Posterior vena cava (tissue), 2 donors: ENCODE measurements around the gene KDR. TPM values are rescaled to one million over a fixed set of nuclear protein-coding genes. Genes with fewer than 3 reads are reported as not detected.

Experiments
- DNase-seq: peaks from one replicate; pipeline ENCODE4 v3.0.0-alpha.2; 2020; ENCODE audit warnings: low spot score
- intact Hi-C, 2 donors: fragments of 100-400 bp; cut with DNase I; formaldehyde crosslinking; loops; one replicate each; pipeline versions ENCODE4 v1.14.1 to v1.14.2; 2022 to 2023
- long read RNA-seq, 2 donors: library from polyadenylated mRNA; unstranded; transcript quantifications; one replicate each; pipeline ENCODE4 v2.0.0, GENCODE V29; 2020 to 2021
- total RNA-seq, 2 donors: library from RNA; stranded (reverse); fragmentation: NEBNext Ultra II Directional; extraction: Animal tissue kit (Norgen Biotek cat#: 25700); gene quantifications; one replicate each; pipeline ENCODE4 v1.2.1, GENCODE V29; 2021
- donor health status: DM: yes; HTN: yes; CAD: no.
- donor health status: DM: yes; HTN: yes; CAD: no.

The KDR gene
- total RNA-seq = 10 to 100 TPM; 14.5 to 15.1 TPM
- long read RNA-seq, donor 1, full-length matches to known transcripts = 1 of 4 reads
- long read RNA-seq, donor 1, partial matches to known transcripts = 3 of 4 reads
- long read RNA-seq, donor 1, other reads (novel, unspliced or antisense) = 0 of 4 reads
- long read RNA-seq, donor 2, partial matches to known transcripts = 6 of 6 reads
- long read RNA-seq, donor 2, other reads (novel, unspliced or antisense) = 0 of 6 reads

- peak; percentile 80 for DNase-seq
- intact Hi-C loops = no loop called here
Measured at GRCh38 chr4:55125087-55125721, at the start of gene KDR. KDR (minus strand) TSS chr4:55125595; CDS start chr4:55125293, 302 bp downstream.

DNA sequence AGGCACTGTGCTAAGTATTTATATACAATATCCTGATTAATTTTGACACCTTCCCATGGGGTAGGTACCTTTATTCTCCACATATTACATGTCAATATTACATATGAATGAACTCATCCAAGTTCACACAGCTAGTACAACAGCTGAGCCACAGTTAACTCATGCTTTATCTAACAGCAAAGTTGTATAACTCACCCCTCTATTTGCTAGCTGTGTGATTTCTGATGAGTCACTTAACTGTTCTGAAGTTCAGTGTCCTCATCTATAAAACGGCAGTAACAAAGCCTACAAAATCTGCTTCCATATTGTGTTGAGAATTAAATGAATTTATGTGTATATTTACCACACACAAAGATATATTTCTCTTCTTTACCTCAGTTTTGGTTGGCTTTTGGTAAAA is 48.2 kb upstream of the KDR start:
- intact Hi-C loops = no loop called here
- DNase-seq = no peak

GRCh38 chr4:55172694-55173287 is 47.4 kb upstream of the KDR start:
- intact Hi-C loops = no loop called here
- no peak for DNase-seq

GRCh38 chr4:55170462-55170861 is 45.1 kb upstream of the KDR start:
- intact Hi-C loops = no loop called here
- no peak for DNase-seq

DNA sequence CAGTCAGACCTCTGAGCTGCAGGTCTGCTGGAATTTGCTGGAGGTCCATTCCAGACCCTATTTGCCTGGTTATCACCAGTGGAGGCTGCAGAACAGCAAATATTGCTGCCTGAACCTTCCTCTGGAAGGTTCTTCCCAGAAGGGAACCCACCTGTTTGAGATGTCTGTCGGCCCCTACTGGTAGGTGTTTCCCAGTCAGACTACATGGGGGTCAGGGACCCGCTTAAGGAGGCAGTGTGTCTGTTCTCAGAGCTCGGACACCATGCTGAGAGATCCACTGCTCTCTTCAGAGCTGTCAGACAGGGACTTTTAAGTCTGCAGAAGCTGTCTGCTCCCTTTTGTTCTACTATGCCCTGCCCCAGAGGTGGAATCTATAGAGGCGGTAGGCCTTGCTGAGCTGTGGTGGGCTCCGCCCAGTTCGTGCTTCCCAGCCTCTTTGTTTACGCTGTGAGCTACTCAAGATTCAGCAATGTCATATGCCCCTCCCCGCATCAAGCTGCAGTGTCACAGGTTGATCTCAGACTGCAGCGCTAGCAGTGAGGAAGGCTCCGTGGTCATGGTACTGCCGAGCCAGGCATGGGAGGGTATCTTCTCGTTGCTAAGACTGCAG is 44.1 kb upstream of the KDR start:
- intact Hi-C loops = no loop called here
- no peak for DNase-seq

DNA sequence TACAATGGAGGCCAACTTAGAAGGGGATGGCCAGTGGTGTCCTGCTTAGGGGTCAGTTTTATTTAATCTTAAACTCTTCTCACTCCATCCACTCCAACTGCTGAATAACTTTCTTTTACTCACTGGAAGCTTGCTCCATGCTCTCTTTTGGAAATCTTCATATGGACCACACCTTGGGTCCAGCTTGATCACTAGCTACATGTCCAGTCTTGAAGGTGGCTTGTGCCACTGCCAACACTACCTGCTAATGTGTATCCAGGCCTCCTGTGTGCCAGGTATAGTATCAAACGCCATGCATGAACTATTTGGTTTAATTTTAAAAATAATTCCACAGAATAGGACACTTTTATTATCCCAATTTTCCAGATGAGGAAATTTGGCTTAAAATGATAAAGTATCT is 37.0 kb upstream of the KDR start:
- DNase-seq = no peak

DNA sequence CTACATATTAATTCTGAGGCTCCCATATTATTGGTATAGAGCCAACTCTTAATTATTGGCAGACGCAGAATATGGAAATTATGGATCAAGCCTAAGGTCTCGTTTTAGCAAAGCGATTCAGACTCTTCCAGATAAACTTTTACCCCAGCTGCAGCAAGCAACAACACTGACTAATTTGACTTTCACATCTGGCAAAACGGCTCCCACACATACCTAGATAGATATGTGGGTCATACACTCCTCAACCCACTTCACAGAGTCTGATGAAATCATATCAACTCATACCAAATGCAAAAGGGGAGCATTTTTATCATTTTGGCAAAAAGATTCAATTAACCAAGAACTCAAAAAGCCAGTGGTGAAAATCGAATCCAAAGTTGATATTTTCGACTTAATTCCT is 36.3 kb upstream of the KDR start:
- DNase-seq = no peak
- intact Hi-C loops = no loop called here

More for the DNA sequence above, 37.0 kb upstream of the KDR start:
- intact Hi-C loops = no loop called here

DNA sequence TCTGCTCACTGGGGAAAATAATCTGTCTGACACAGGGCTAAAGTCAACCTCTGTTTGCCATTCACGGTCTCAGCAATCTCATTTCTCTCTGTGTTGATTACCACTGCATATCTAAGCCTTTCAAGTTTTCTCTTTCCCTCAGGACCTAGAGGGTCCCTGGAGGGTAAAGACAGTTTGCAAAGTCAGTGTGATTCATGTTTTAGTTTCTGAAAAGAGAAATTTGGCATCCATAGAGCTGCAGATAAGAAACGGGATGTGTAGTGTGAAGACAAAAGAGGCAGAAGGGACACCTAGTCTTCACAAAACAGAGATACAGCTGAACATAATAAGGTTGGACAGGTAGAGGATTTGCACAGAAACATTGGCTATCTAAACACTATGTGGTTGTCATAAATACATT is 34.5 kb upstream of the KDR start:
- DNase-seq = no peak
- intact Hi-C loops = no loop called here

DNA sequence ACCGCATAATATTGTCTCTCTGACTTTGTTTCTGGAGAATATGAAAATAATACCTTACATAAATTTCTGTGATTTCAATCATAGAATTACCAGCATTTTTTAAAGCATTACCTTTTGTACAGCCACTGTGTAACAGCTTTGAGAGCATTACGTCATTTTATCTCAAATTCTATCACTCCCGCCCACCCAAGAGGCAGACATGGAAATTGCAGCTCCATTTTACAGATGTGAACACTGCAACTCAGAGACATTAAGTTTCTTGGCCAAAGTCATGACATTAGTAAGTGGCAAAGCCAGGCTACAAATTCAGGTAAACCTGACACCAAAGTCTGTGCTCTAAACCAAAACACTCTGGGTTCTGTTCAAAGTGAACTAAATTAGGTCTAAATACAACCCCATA is 33.6 kb upstream of the KDR start:
- DNase-seq = no peak
- intact Hi-C loops = no loop called here

- peak; percentile 78 for DNase-seq
- intact Hi-C loops = no loop called here
Measured at GRCh38 chr4:55157559-55158277, 32.3 kb upstream of the KDR start.

- DNase-seq = no peak
- intact Hi-C loops = no loop called here
Measured at GRCh38 chr4:55154933-55155332, 29.5 kb upstream of the KDR start.

- no peak for DNase-seq
- intact Hi-C loops = no loop called here
Measured at GRCh38 chr4:55154290-55154880, 29.0 kb upstream of the KDR start.

DNA sequence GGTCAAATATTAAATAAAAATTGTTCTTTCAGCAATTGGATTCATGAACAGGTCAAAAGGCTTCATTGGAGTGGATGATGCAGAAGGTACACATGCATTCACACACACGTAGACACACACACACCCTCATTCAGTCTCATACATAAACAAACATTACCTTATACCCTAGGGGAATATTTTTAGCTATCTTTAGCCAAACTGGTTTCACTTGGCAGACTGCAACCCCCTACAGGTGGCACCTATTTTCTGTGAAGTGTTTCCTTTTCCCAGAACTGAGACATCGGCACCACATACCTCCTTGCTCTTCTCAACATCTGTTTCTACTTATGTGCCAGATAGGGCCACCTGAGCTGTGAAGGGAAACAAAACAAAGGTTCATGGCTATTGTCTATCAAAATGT is 18.5 kb upstream of the KDR start:
- DNase-seq = no peak
- intact Hi-C loops = no loop called here

DNA sequence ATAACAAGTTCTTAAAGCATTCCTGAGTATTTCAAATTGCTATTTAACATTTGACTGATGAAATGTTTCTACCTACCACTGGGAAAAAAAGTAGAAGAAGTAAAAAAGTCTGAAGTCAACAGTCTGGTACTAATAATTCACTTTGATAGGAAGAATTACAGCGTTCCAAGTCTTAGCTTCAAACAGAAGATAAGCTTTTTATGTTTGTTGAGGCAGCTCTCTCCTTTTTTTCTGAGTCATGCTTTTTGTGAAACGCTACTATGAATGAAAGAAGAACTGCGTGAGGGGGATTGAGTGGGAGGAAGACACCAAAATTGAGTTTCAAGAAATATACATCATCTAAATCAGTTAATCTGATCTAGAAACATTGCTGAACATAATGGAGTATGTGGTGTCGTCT is 13.0 kb upstream of the KDR start:
- intact Hi-C loops = no loop called here
- no peak for DNase-seq

DNA sequence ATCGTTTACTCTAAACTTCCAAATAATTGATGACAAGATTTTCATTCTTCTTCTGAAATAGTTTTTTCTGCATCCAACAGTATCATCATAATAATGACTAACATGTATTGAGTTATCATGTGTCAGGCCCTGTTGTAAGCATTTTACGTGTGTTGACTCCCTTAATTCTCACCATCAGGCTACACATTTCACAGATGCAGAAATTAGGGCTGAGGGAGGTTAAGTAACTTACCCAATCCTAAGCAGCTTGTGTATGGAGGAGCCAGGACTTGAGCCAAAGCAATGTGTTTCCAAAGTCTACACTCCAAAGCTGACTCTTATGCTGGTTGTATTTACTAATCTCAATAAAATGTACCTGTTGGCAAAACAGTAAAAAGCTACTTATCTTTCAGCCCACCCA is 11.2 kb upstream of the KDR start:
- intact Hi-C loops = no loop called here
- DNase-seq = no peak

- DNase-seq = no peak
- intact Hi-C loops = no loop called here
Measured at GRCh38 chr4:55133951-55134350, 8.6 kb upstream of the KDR start.

DNA sequence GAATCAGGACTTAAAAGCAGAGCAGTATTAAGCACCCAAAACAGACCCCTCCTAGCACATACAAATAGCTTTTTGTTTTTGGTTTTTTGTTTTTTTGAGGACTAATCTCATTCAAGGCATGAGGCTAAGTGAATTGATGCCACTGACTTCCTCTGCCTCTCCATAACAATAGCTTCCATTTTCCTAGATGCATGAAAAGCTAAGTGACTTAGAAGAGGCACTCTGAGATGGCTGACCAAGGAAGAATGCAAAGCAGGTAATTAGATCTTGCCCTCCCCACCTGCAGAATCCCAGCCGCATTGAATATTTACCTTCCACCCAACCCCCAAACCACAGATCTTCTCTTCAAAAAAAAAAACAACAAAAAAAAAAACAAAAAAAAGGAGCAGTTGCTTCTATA is 7.4 kb upstream of the KDR start:
- DNase-seq = no peak
- intact Hi-C loops = no loop called here

DNA sequence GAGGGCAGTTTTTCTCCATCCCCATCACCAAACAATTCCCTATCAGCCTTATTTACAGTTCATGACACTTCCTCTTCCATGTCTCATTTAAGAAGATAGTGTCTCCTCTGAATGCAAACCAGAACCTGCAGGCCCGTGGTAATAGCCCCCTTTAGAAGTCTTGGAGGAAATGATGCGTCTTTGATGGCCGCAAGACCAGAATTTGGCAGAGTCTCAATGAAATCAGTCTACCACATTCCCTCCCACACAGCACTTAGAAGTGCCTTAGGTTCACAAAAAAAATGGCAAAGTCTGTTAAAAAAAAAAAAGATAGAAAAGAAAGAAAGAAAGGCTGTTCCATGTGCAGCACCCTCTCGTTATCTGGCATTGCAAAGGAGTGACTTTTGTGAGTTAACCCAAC is 2.1 kb upstream of the KDR start:
- no peak for DNase-seq
- intact Hi-C loops = no loop called here

DNA sequence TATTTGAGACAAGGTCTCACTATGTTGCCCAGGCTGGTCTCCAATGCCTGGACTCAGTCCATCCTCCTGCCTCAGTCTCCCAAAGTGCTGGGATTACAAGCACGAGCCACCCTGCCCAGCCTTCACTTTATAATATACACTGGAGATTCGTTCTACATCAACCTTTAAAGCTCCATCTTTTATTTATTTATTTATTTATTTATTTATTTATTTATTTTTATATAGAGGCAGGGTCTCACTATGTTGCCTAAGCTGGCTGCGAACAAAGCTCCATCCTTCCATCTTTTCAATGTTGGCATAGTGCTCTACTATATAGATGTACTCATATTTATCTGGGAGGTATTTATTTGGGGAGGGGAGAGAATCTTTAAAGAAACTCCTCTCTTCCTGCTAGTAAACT is 1.7 kb upstream of the KDR start:
- DNase-seq = no peak
- intact Hi-C loops = no loop called here
